Omental fat pad (tissue), 4 donors: ENCODE results near the gene DNMT1. TPM values are rescaled to one million over a fixed set of nuclear protein-coding genes. Genes with fewer than 3 reads are reported as not detected.
A peak's percentile ranks its signal among the peaks of the same experiment; 100 is the strongest.

ENCODE experiments used
- ATAC-seq: fragments of 150-250 bp; one replicate; pipeline ENCODE4 v1.9.1; 2016; ENCODE audit warnings: mild to moderate bottlenecking, moderate library complexity; ENCODE audit not compliant: low FRiP score
- DNase-seq: peaks from one replicate; pipeline ENCODE4 v3.0.0-alpha.2; 2019; ENCODE audit warnings: low spot score
- CTCF ChIP-seq, 3 donors: fragments of 450-650 bp; IDR thresholded peaks; one replicate each; pipeline ENCODE4 v1.5.1; 2016 to 2017; ENCODE audit warnings: antibody characterized with exemption in 3 of 3, mild to moderate bottlenecking in 3 of 3, moderate library complexity in 2 of 3
- total RNA-seq, 4 donors: library from RNA; depleted of rRNA; stranded (reverse); fragments of >200 nt; gene quantifications; one replicate each; pipeline ENCODE4 v1.1.0, GENCODE V29; 2016

Gene DNMT1
- total RNA-seq, 4 donors from 2014 or later: 38.4 to 84.7 (median 50.2) TPM

- DNase-seq: no peak
- no peak for TF ChIP-seq CTCF (IDR thresholded peaks at IDR 0.05)
- no peak for ATAC-seq
These were observed 42.7 kb downstream of the DNMT1 start for GRCh38 chr19:10152100-10152499.

- ATAC-seq: peak; percentile 31
- no peak for TF ChIP-seq CTCF (IDR thresholded peaks at IDR 0.05)
These were observed 43.2 kb downstream of the DNMT1 start for GRCh38 chr19:10151521-10151920.

GRCh38 chr19:10149427-10149826, 45.3 kb downstream of the DNMT1 start:
- ATAC-seq (no peak), DNase-seq (no peak)
- TF ChIP-seq CTCF (IDR thresholded peaks at IDR 0.05): no peak

More at GRCh38 chr19:10151521-10151920, 43.2 kb downstream of the DNMT1 start:
- DNase-seq: no peak

- no peak for TF ChIP-seq CTCF (IDR thresholded peaks at IDR 0.05)
- no peak for DNase-seq
- no peak for ATAC-seq
These were observed 48.6 kb downstream of the DNMT1 start for GRCh38 chr19:10146142-10146541.

GRCh38 chr19:10145031-10145430, 49.7 kb downstream of the DNMT1 start:
- DNase-seq: no peak
- no peak for ATAC-seq
- TF ChIP-seq CTCF (IDR thresholded peaks at IDR 0.05): no peak

- DNase-seq (no peak), ATAC-seq (no peak)
These were observed 50.4 kb downstream of the DNMT1 start for GRCh38 chr19:10144361-10144760.

More at GRCh38 chr19:10144361-10144760, 50.4 kb downstream of the DNMT1 start:
- TF ChIP-seq CTCF (IDR thresholded peaks at IDR 0.05): no peak
